SH-SY5Y (cell line): ENCODE measurements around the gene COQ8A.

Source experiments
- GATA2 ChIP-seq: IDR thresholded peaks from 2 replicates; pipeline ENCODE4 v1.6.1; 2011; ENCODE audit warnings: mild to moderate bottlenecking, low read depth, low read length
- GATA3 ChIP-seq: IDR thresholded peaks from 2 replicates; pipeline ENCODE4 v1.6.1; 2011; ENCODE audit warnings: low read depth, mild to moderate bottlenecking, low read length, moderate library complexity

GRCh38 chr1:226978432-226979114 lies 38.5 kb downstream of the COQ8A start:
- TF ChIP-seq GATA2: no peak
- TF ChIP-seq GATA3: no peak
